DND-41 (cell line): ENCODE results near the gene USP13.

ENCODE experiments used
- EZH2 ChIP-seq: IDR thresholded peaks from 3 replicates; pipeline ENCODE4 v1.6.1; 2012; ENCODE audit warnings: borderline replicate concordance, low read depth, mild to moderate bottlenecking, moderate library complexity, low read length, inconsistent platforms; ENCODE audit not compliant: severe bottlenecking
- TF ChIP-seq, protein P1 (sequence below): IDR thresholded peaks from 2 replicates; pipeline ENCODE4 v1.5.1; 2012; ENCODE audit warnings: borderline replicate concordance, low read length, moderate library complexity, mild to moderate bottlenecking; ENCODE audit not compliant: poor library complexity, severe bottlenecking; ENCODE audit errors: extremely low read depth

DNA sequence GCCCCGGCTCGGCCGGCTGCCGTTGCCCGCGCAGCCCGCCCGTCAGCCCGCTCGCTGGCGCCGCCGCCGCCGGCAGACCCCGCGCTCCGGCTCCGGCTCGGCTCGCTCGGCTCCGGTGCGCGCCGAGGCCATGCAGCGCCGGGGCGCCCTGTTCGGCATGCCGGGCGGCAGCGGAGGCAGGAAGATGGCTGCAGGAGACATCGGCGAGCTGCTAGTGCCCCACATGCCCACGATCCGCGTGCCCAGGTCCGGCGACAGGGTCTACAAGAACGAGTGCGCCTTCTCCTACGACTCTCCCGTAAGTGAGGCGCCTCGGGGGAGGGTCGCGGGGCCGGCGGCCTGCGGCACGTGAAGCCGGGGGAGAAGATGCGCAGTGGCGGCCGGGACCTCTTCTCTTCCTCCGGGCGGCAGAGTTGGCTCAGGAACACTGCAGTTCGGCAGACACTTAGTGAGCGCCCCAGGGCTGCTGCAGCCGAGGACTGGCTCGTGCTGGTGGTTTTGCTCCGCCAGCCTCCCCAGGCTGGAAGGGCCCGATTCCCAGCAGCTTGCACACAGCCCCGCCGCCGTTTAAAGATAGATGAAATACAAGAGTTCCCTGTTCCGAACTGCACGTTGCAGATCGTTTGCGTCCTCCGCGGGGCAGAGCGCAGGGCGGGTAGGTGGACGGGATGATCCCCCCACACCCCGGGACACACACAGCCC is 407 bp downstream of the USP13 start:
- TF ChIP-seq, protein P1, sequence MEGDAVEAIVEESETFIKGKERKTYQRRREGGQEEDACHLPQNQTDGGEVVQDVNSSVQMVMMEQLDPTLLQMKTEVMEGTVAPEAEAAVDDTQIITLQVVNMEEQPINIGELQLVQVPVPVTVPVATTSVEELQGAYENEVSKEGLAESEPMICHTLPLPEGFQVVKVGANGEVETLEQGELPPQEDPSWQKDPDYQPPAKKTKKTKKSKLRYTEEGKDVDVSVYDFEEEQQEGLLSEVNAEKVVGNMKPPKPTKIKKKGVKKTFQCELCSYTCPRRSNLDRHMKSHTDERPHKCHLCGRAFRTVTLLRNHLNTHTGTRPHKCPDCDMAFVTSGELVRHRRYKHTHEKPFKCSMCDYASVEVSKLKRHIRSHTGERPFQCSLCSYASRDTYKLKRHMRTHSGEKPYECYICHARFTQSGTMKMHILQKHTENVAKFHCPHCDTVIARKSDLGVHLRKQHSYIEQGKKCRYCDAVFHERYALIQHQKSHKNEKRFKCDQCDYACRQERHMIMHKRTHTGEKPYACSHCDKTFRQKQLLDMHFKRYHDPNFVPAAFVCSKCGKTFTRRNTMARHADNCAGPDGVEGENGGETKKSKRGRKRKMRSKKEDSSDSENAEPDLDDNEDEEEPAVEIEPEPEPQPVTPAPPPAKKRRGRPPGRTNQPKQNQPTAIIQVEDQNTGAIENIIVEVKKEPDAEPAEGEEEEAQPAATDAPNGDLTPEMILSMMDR, result peak; percentile 36
- TF ChIP-seq EZH2, result no peak
